Epidermal melanocyte (primary cell): ENCODE data around the gene CNTN2.

Experiments
- DNase-seq: peaks from one replicate; pipeline ENCODE4 v3.0.0; 2011; ENCODE audit warnings: low spot score; ENCODE audit not compliant: insufficient read length

The CNTN2 gene

GRCh38 chr1:205042911-205043806 is at the start of gene CNTN2:
Gene CNTN2, plus strand, starts transcription at chr1:205043212. Its CDS starts 9,974 bp downstream, at chr1:205053186.
- DNase-seq, result no peak

GRCh38 chr1:204994086-204994862 is 48.7 kb upstream of the CNTN2 start:
- DNase-seq, result no peak

GRCh38 chr1:204996981-204997380 is 46.0 kb upstream of the CNTN2 start:
- DNase-seq, result no peak

- no peak for DNase-seq
These were observed 45.2 kb upstream of the CNTN2 start for GRCh38 chr1:204997591-204998355.

GRCh38 chr1:205001162-205001561 is 41.9 kb upstream of the CNTN2 start:
- no peak for DNase-seq

- no peak for DNase-seq
These were observed 40.3 kb upstream of the CNTN2 start for GRCh38 chr1:205002705-205003104.

- no peak for DNase-seq
These were observed 39.5 kb upstream of the CNTN2 start for GRCh38 chr1:205003358-205004131.

GRCh38 chr1:205004351-205004750 is 38.7 kb upstream of the CNTN2 start:
- no peak for DNase-seq

- DNase-seq, result no peak
These were observed 34.1 kb upstream of the CNTN2 start for GRCh38 chr1:205008896-205009295.

- no peak for DNase-seq
These were observed 33.3 kb upstream of the CNTN2 start for GRCh38 chr1:205009670-205010069.

GRCh38 chr1:205012391-205013140 is 30.4 kb upstream of the CNTN2 start:
- no peak for DNase-seq

GRCh38 chr1:205013683-205014367 is 29.2 kb upstream of the CNTN2 start:
- DNase-seq, result no peak

- no peak for DNase-seq
These were observed 28.2 kb upstream of the CNTN2 start for GRCh38 chr1:205014783-205015182.

GRCh38 chr1:205015241-205015640 is 27.8 kb upstream of the CNTN2 start:
- DNase-seq, result no peak

GRCh38 chr1:205016075-205016474 is 26.9 kb upstream of the CNTN2 start:
- no peak for DNase-seq

GRCh38 chr1:205016584-205016983 is 26.4 kb upstream of the CNTN2 start:
- DNase-seq, result no peak

GRCh38 chr1:205017001-205017400 is 26.0 kb upstream of the CNTN2 start:
- DNase-seq, result no peak

GRCh38 chr1:205017766-205018165 is 25.2 kb upstream of the CNTN2 start:
- no peak for DNase-seq

- DNase-seq, result no peak
These were observed 24.6 kb upstream of the CNTN2 start for GRCh38 chr1:205018381-205018780.

- no peak for DNase-seq
These were observed 22.5 kb upstream of the CNTN2 start for GRCh38 chr1:205020466-205020865.
